SU-DHL-6 (cell line): ENCODE data around the gene NUP62.

Experiments used
- EZH2phosphoT487 ChIP-seq: fragments of 200-600 bp; sonication (generic), shearing (Covaris generic); conservative IDR thresholded peaks from 2 replicates; pipeline ENCODE4 v1.6.1; 2018; ENCODE audit warnings: mild to moderate bottlenecking, antibody characterized with exemption, low read length, moderate library complexity, mixed read lengths
- TF ChIP-seq, protein P1 (sequence below): fragments of 200-600 bp; sonication (generic); IDR thresholded peaks from one replicate; pipeline ENCODE4 v1.5.1; 2017; ENCODE audit warnings: antibody characterized with exemption, mild to moderate bottlenecking, low read length, moderate library complexity; ENCODE audit not compliant: insufficient read depth, poor library complexity, severe bottlenecking

GRCh38 chr19:49952479-49952836, 23.2 kb upstream of the NUP62 start:
- TF ChIP-seq, protein P1, sequence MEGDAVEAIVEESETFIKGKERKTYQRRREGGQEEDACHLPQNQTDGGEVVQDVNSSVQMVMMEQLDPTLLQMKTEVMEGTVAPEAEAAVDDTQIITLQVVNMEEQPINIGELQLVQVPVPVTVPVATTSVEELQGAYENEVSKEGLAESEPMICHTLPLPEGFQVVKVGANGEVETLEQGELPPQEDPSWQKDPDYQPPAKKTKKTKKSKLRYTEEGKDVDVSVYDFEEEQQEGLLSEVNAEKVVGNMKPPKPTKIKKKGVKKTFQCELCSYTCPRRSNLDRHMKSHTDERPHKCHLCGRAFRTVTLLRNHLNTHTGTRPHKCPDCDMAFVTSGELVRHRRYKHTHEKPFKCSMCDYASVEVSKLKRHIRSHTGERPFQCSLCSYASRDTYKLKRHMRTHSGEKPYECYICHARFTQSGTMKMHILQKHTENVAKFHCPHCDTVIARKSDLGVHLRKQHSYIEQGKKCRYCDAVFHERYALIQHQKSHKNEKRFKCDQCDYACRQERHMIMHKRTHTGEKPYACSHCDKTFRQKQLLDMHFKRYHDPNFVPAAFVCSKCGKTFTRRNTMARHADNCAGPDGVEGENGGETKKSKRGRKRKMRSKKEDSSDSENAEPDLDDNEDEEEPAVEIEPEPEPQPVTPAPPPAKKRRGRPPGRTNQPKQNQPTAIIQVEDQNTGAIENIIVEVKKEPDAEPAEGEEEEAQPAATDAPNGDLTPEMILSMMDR = no peak
- TF ChIP-seq EZH2phosphoT487 = no peak
